PC-9 (cell line): Measurements from ENCODE around the gene IQCM.

ENCODE experiments used
- CTCF ChIP-seq: fragments of 200-600 bp; sonication (generic); conservative IDR thresholded peaks from 2 replicates; pipeline ENCODE4 v1.6.1; 2017; ENCODE audit warnings: mixed run types, antibody characterized with exemption, mild to moderate bottlenecking, moderate library complexity
- EZH2 ChIP-seq: fragments of 200-600 bp; sonication (generic); IDR thresholded peaks from 2 replicates; pipeline ENCODE4 v1.8.0; 2017; ENCODE audit warnings: antibody characterized with exemption, low read depth

GRCh38 chr4:149815743-149816142 is at the start of gene IQCM:
- TF ChIP-seq EZH2 (no peak), CTCF (no peak)
